ENCODE data around the gene SLC7A6.

SLC7A6 gene

DNA sequence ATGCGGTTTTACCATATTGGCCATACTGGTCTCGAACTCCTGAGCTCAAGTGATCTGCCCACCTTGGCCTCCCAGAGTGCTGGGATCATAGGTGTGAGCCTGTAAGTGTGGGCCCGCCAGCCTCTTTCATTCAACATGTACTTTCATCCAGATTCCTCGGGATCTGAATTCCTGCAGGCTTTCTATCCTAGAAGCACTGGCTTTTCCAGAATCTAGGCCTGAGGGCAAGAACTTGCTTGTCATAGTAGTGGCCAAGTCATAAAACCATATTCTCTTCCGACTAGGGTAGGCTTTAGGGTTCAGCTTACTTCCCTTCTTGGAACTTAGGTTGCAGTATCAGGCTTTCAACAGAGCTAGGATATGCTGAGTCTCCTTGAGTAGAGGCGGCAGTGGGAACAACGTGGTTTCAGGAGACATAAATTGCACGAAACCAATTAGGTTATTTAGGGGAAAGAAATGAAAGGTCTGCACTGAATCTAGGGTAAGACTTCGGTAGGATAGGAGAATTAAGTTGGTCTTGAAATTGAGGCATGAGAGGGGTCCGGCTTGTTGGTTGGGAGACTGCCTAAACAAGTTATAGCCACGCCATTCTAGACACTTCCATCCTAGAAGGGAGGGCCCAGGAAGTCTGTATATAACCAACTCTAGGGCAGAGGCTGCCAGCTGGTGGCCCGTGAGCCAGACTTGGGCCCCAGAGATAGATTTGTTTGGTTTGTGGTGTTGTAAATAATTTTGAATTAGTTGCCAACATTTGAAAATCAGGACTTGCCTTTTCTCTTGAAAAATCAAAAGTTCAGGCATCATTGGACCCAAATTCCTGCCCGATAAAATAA lies 15.6 kb downstream of the SLC7A6 start:
- no peak for TF ChIP-seq ZFX (IDR thresholded peaks at IDR 0.05; ENCODE audit: borderline replicate concordance)
- TF ChIP-seq, protein P1, sequence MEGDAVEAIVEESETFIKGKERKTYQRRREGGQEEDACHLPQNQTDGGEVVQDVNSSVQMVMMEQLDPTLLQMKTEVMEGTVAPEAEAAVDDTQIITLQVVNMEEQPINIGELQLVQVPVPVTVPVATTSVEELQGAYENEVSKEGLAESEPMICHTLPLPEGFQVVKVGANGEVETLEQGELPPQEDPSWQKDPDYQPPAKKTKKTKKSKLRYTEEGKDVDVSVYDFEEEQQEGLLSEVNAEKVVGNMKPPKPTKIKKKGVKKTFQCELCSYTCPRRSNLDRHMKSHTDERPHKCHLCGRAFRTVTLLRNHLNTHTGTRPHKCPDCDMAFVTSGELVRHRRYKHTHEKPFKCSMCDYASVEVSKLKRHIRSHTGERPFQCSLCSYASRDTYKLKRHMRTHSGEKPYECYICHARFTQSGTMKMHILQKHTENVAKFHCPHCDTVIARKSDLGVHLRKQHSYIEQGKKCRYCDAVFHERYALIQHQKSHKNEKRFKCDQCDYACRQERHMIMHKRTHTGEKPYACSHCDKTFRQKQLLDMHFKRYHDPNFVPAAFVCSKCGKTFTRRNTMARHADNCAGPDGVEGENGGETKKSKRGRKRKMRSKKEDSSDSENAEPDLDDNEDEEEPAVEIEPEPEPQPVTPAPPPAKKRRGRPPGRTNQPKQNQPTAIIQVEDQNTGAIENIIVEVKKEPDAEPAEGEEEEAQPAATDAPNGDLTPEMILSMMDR (IDR thresholded peaks at IDR 0.05), result no peak
- no peak overlapping the region for H3K27ac ChIP-seq

DNA sequence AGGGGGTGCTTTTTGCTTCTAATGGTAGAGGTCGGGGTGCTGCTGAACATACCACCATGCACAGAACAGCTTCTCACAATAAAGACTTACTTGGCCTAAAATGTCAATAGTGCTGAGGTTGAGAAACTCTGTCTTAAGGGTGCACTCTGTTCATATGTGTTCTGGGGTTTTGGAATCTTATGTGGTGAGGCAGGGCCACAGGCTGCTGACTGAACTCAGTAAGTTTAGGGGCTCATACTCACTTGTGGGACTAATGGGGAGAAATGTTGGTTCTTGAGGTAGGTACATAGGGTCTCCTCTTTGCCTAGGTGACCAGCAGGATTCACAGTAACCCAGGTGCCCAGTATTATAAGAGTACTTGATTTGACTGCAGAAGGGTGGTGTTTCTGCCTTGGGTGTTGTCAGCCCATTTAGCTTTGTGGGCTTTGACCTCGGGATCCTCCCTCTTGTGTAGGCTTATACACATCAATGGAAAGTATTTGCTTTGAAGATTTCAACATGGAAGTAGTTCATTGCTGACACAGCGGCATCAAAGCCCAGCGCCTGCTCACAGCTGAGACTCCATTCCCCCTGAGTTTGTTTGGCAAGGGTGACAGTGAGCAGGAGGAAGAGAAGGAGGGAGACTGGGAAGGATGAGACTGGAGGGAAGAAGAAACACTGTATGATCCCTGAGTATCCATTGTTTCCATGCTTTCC lies 17.2 kb downstream of the SLC7A6 start:
- no peak overlapping the region for H3K27ac ChIP-seq

DNA sequence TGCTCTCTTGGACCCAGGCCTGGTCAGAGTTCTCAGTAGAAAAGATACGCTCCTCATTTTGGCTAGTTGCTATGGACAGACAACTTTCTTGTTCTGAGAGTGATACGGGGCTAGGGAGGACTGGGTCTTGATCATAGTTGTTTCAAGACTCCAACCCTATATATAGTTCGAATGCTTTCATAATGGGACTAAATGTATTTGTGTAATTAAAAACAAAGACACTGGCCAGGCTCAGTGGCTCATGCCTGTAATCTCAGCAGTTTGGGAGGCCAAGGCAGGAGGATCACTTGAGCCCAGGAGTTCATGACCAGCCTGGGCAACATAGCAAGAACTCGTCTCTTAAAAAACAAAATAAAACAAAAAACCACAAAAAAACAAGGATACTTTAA lies 17.7 kb downstream of the SLC7A6 start:
- no peak overlapping the region for H3K27ac ChIP-seq
- no peak for TF ChIP-seq ZFX (IDR thresholded peaks at IDR 0.05; ENCODE audit: borderline replicate concordance)
- TF ChIP-seq, protein P1 (IDR thresholded peaks at IDR 0.05), result no peak

More for the DNA sequence above, 17.2 kb downstream of the SLC7A6 start:
- TF ChIP-seq ZFX (IDR thresholded peaks at IDR 0.05; ENCODE audit: borderline replicate concordance), result no peak
- TF ChIP-seq, protein P1 (IDR thresholded peaks at IDR 0.05), result no peak

DNA sequence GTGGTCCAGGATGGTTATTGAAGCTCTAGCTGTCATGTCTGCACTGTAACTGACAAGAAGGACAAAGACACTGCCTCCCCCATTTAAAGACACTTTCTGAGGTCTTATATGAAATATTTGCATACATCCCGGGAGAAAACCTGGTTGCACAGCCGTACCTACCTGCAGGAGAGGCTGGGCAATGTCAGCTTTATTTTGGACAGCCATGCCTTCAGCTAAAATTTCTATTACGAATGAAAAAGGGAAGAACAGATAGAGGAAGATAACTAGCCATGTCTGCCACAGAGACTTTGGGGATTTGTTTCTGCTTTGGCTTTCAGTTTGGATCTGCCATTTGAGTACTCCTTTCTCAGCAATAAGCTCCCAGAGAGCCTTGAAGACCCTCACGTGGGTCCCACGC lies 19.0 kb downstream of the SLC7A6 start:
- TF ChIP-seq ZFX (IDR thresholded peaks at IDR 0.05; ENCODE audit: borderline replicate concordance), result no peak
- TF ChIP-seq, protein P1 (IDR thresholded peaks at IDR 0.05), result no peak
- H3K27ac ChIP-seq, result no peak overlapping the region

DNA sequence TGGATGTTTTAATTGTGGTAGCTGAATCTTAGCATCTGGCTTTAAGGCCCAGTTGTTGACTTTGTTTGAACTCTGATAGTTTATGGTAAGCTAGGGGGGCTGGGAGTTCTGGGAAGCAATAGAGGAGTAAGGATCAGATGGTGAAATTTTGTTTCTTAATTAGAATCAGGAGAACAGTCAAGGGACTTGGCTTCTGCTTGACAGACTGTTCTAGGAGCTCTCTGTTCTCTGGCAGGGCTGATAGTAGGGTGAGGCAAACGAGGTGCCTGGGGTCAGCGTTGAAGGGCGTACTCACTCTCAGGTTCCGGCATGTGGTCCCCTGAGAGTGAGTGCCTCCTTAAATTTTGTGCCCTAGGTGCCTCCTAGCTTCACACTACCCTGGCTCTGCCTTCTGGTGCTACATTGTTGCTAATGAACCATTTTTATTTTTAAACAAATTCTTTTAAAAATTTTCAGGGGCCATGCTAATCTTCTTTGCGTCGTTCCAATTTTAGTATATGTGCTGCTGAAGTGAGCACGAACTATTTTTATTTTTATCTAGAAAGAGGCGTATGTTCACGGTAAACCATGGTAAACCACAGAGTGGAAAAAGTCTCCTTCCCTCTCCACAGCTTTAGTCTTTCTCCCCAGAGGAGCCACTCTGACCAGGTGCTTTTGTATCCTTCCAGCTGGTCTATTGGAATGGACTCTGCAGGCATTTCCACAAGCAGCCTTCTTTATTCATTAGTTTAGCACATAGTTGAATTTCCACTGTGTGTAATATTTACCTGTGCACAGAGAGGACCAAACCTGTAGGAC lies 19.7 kb downstream of the SLC7A6 start:
- no peak for TF ChIP-seq ZFX (IDR thresholded peaks at IDR 0.05; ENCODE audit: borderline replicate concordance)
- TF ChIP-seq, protein P1 (IDR thresholded peaks at IDR 0.05), result no peak
- no peak overlapping the region for H3K27ac ChIP-seq

DNA sequence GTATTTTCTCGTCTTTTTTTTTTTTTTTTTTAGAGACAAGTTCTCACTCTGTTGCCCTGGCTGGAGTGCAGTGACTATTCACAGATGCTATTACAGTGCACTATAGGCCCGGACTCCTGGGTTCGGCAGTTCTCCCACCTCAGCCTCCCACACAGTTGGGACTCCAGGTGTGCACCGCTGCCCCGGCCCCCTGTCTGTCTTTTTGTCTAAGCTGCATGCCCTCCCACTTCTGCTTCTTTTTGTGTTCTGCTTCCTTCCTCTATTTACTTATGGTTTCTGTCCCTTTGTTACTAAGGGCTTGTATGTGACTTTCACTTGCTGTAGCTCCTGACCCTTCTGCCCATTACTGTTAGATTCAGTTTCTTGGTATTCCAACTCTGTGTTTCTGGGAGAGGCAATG lies 20.5 kb downstream of the SLC7A6 start:
- no peak overlapping the region for H3K27ac ChIP-seq

More for the DNA sequence above, 20.5 kb downstream of the SLC7A6 start:
- no peak for TF ChIP-seq ZFX (IDR thresholded peaks at IDR 0.05; ENCODE audit: borderline replicate concordance)
- TF ChIP-seq, protein P1 (IDR thresholded peaks at IDR 0.05), result no peak
